ENCODE results near the gene CAV2.

CAV2 gene

GRCh38 chr7:116487907-116488521 lies 11.5 kb upstream of the CAV2 start:
- H3K4me3 ChIP-seq (ENCODE audit: low read depth, low read length) = no peak overlapping the region
- no peak for TF ChIP-seq CTCF (IDR thresholded peaks at IDR 0.05; ENCODE audit: low read depth, low read length)

- no peak overlapping the region for H3K4me3 ChIP-seq (ENCODE audit: low read depth, low read length)
- no peak for TF ChIP-seq CTCF (IDR thresholded peaks at IDR 0.05; ENCODE audit: low read depth, low read length)
Observed at GRCh38 chr7:116490351-116490750, 9.2 kb upstream of the CAV2 start.

GRCh38 chr7:116491887-116492653 lies 7.5 kb upstream of the CAV2 start:
- no peak for TF ChIP-seq CTCF (IDR thresholded peaks at IDR 0.05; ENCODE audit: low read depth, low read length)
- H3K4me3 ChIP-seq (ENCODE audit: low read depth, low read length) = no peak overlapping the region

- no peak for TF ChIP-seq CTCF (IDR thresholded peaks at IDR 0.05; ENCODE audit: low read depth, low read length)
- H3K4me3 ChIP-seq (ENCODE audit: low read depth, low read length) = no peak overlapping the region
Observed at GRCh38 chr7:116492654-116493109, 6.9 kb upstream of the CAV2 start.

GRCh38 chr7:116493449-116493848 lies 6.1 kb upstream of the CAV2 start:
- no peak overlapping the region for H3K4me3 ChIP-seq (ENCODE audit: low read depth, low read length)
- TF ChIP-seq CTCF (IDR thresholded peaks at IDR 0.05; ENCODE audit: low read depth, low read length) = no peak

- no peak overlapping the region for H3K4me3 ChIP-seq (ENCODE audit: low read depth, low read length)
- no peak for TF ChIP-seq CTCF (IDR thresholded peaks at IDR 0.05; ENCODE audit: low read depth, low read length)
Observed at GRCh38 chr7:116494472-116494871, 5.1 kb upstream of the CAV2 start.

GRCh38 chr7:116495736-116496135 lies 3.8 kb upstream of the CAV2 start:
- H3K4me3 ChIP-seq (ENCODE audit: low read depth, low read length) = no peak overlapping the region
- no peak for TF ChIP-seq CTCF (IDR thresholded peaks at IDR 0.05; ENCODE audit: low read depth, low read length)

All from WI38 (cell line).